Astrocyte (in vitro differentiated cells and primary cell): Measurements from ENCODE around the gene UBAC1. TPM values are rescaled to one million over a fixed set of nuclear protein-coding genes. Genes with fewer than 3 reads are reported as not detected.

Source experiments
- DNase-seq: peaks from one replicate; pipeline ENCODE4 v3.0.0-alpha.2; 2010; ENCODE audit warnings: low read depth
- FAIRE-seq: peaks from 2 replicates; lab custom pipeline; 2011; peaks lifted over from hg19 to GRCh38; lab: Jason Lieb, UNC
- H2AFZ ChIP-seq: 2 replicates; pipeline ENCODE4 v1.6.0; 2012; ENCODE audit warnings: low read depth, low read length, inconsistent platforms
- H3K27ac ChIP-seq: 2 replicates; pipeline ENCODE4 v1.5.1; 2011; ENCODE audit warnings: low read depth, low read length, inconsistent platforms
- H3K27me3 ChIP-seq: 2 replicates; pipeline ENCODE4 v1.6.0; 2011; ENCODE audit warnings: low read length, inconsistent platforms; ENCODE audit not compliant: insufficient read depth
- H3K36me3 ChIP-seq: 2 replicates; pipeline ENCODE4 v1.5.1; 2011; ENCODE audit warnings: low read length, inconsistent platforms; ENCODE audit not compliant: insufficient read depth
- H3K4me1 ChIP-seq: 2 replicates; pipeline ENCODE4 v1.5.1; 2011; ENCODE audit warnings: low read length, inconsistent platforms; ENCODE audit not compliant: insufficient read depth
- H3K4me2 ChIP-seq: 2 replicates; pipeline ENCODE4 v1.6.0; 2012; ENCODE audit warnings: low read length, inconsistent platforms
- H3K4me3 ChIP-seq: 2 replicates; pipeline ENCODE4 v1.5.1; 2011; ENCODE audit warnings: low read depth, mild to moderate bottlenecking, low read length, inconsistent platforms; ENCODE audit not compliant: insufficient read depth
- H3K79me2 ChIP-seq: 2 replicates; pipeline ENCODE4 v1.6.0; 2012; ENCODE audit warnings: mild to moderate bottlenecking, low read length, inconsistent platforms; ENCODE audit not compliant: insufficient read depth
- H3K9ac ChIP-seq: 2 replicates; pipeline ENCODE4 v1.6.0; 2012; ENCODE audit warnings: mild to moderate bottlenecking, low read length, inconsistent platforms
- H3K9me3 ChIP-seq: 2 replicates; pipeline ENCODE4 v1.5.1; 2012; ENCODE audit warnings: low read depth, mild to moderate bottlenecking, low read length, inconsistent platforms; ENCODE audit not compliant: insufficient read depth
- H4K20me1 ChIP-seq: 2 replicates; pipeline ENCODE4 v1.6.0; 2012; ENCODE audit warnings: low read length, inconsistent platforms; ENCODE audit not compliant: insufficient read depth
- H3K27ac Mint-ChIP-seq: one replicate; pipeline ENCODE4 v1.8.0; 2021; ENCODE audit warnings: mild to moderate bottlenecking, mixed read lengths; ENCODE audit not compliant: unreplicated experiment
- H3K27me3 Mint-ChIP-seq: one replicate; pipeline ENCODE4 v1.8.0; 2021; ENCODE audit warnings: low read depth, mixed read lengths; ENCODE audit not compliant: unreplicated experiment
- H3K36me3 Mint-ChIP-seq: one replicate; pipeline ENCODE4 v1.8.0; 2021; ENCODE audit warnings: low read depth, mixed read lengths; ENCODE audit not compliant: unreplicated experiment
- H3K4me1 Mint-ChIP-seq: one replicate; pipeline ENCODE4 v1.8.0; 2021; ENCODE audit warnings: low read depth, mixed read lengths; ENCODE audit not compliant: unreplicated experiment
- H3K4me3 Mint-ChIP-seq: one replicate; pipeline ENCODE4 v1.8.0; 2021; ENCODE audit warnings: mild to moderate bottlenecking, moderate library complexity, mixed read lengths; ENCODE audit not compliant: unreplicated experiment
- H3K9me3 Mint-ChIP-seq: one replicate; pipeline ENCODE4 v1.8.0; 2021; ENCODE audit warnings: mild to moderate bottlenecking, mixed read lengths; ENCODE audit not compliant: unreplicated experiment
- CTCF ChIP-seq: IDR thresholded peaks from 2 replicates; pipeline ENCODE4 v1.5.1; 2011; ENCODE audit warnings: low read depth, mild to moderate bottlenecking, inconsistent platforms, low read length, moderate library complexity; ENCODE audit not compliant: insufficient read depth
- EZH2 ChIP-seq: IDR thresholded peaks from 2 replicates; pipeline ENCODE4 v1.6.1; 2012; ENCODE audit warnings: mild to moderate bottlenecking, low read length, inconsistent platforms; ENCODE audit not compliant: insufficient read depth
- total RNA-seq: library from RNA; stranded (reverse); gene quantifications from 2 replicates; pipeline ENCODE4 v1.2.1, GENCODE V29; 2021

UBAC1 gene
- total RNA-seq, 1 donor from 2014 or later: 31.8 TPM

GRCh38 chr9:135929656-135930445, 31.3 kb downstream of the UBAC1 start:
- H3K9me3 Mint-ChIP-seq: no peaks in the 10 kb centered on the region
- Histone ChIP-seq H2AFZ (no peak overlapping the region), H3K9me3 (no peaks in the 10 kb centered on the region), H3K4me1 (peaks cover 16% of the 10 kb centered on the region), H3K27me3 (no peaks in the 10 kb centered on the region), H3K9ac (no peak overlapping the region), H3K79me2 (no peaks in the 10 kb centered on the region), H4K20me1 (peaks cover 17% of the 10 kb centered on the region), H3K4me2 (no peak overlapping the region), H3K4me3 (no peak overlapping the region), H3K27ac (no peak overlapping the region), H3K36me3 (peaks cover 4% of the 10 kb centered on the region)
- DNase-seq (no peak), FAIRE-seq (no peak)
- H3K36me3 Mint-ChIP-seq: peaks cover 11% of the 10 kb centered on the region
- peaks cover 8% of the 10 kb centered on the region for H3K27me3 Mint-ChIP-seq
- no peak overlapping the region for H3K4me3 Mint-ChIP-seq
- no peak overlapping the region for H3K27ac Mint-ChIP-seq
- no peak for TF ChIP-seq EZH2
- TF ChIP-seq CTCF: no peak
- H3K4me1 Mint-ChIP-seq: no peaks in the 10 kb centered on the region

DNA sequence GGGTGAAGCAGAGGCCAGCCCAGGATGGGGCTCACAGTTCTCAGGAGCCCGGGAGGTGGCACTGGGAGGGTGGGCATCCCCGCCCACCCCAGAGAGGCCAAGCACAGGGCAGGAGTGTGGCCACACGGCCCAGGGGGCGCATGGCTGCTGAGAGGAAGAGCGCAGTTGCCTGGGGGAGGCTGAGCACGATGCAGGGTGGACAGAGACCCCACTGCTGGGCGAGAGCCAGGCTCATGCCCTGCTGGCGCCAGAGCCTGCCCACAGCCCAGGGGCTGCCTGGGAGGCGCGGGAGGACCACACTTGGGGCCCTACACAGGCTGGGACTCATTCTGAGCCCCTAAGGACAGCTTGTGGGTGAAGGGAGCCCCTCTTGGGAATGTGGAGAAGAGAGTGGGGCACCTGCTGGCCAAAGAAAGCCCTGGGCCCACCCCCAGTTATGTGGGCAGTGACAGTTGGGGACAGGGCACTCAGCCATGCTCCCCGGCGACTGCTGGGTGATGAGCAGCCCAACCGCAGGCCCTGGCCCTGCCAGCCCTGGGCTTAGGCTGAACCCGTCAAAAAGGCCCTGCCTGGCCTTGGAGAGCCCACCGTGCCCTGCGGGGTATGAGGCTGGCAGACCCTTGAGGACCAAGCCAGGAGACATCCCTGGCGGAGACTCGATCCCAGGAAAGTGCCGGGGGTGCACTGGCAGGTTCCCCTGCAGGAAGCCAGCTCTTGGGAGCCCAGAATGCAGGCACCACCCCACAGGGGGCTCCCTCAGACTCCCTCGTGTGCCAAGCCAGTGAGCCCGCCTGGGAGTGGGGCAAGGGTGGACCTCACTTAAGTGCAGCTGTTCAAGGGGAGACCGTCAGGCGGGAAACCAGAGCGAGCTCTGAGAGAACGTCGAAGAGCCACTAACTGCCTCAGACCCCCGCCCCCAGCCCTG, 32.2 kb downstream of the UBAC1 start:
- Histone ChIP-seq H3K27ac (no peak overlapping the region), H3K9me3 (no peaks in the 10 kb centered on the region), H3K79me2 (no peaks in the 10 kb centered on the region), H2AFZ (no peak overlapping the region), H3K4me2 (no peak overlapping the region), H3K27me3 (no peaks in the 10 kb centered on the region), H3K36me3 (peaks cover 4% of the 10 kb centered on the region), H4K20me1 (peaks cover 17% of the 10 kb centered on the region), H3K9ac (no peak overlapping the region), H3K4me1 (peaks cover 16% of the 10 kb centered on the region), H3K4me3 (no peak overlapping the region)
- Mint-ChIP-seq H3K4me3 (no peak overlapping the region), H3K36me3 (peaks cover 14% of the 10 kb centered on the region), H3K27ac (no peak overlapping the region), H3K4me1 (no peaks in the 10 kb centered on the region), H3K27me3 (peaks cover 8% of the 10 kb centered on the region), H3K9me3 (no peaks in the 10 kb centered on the region)
- TF ChIP-seq EZH2: no peak
- TF ChIP-seq CTCF: no peak
- DNase-seq (no peak), FAIRE-seq (no peak)
